DMS153 treated with DMSO at 0.1 percent for 48 hours (cell line): ENCODE data around the gene TMIGD2.
"Not testable (repeated sequence)": the region's sequence is repeated elsewhere in the genome, so short reads cannot be mapped to it uniquely, and the experiment has no call there.

Source experiments
- DNase-seq: peaks from one replicate; lab custom pipeline; 2025; ENCODE audit not compliant: unreplicated experiment; lab: John Stamatoyannopoulos, UW

The TMIGD2 gene

DNA sequence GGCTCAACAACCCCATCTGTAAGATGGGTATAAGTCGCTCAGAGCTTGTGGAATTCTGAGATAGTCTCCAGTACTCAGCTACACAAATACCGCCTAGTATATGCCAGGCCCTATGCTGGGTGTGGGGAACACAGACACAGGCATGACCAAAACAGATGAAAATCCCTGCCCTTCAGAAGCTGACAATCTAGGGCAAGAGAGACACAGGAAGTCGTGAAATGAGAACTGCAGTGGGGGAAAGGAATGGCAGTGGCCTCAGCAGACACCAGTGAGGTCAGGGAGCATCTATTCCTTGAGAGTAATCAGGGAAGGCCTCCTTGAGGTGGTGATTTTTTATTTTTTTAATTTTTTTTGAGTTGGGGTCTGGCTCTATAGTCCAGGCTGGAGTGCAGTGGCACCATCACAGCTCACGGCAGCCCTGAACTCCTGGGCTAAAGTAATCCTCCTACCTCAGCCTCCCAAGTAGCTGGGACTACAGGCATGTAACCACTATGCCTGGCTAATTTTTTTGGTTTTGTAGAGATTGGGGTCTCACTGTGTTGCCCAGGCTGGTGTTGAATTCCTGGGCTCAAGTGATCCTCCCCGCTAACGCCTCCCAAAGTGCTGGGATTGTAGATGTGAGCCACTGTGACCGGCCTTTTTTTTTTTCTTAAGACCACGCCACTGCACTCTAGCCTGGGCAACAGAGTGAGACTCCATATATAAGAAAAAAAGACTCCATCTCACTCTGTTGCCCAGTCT lies 3.2 kb downstream of the TMIGD2 start:
- no peak for DNase-seq

DNA sequence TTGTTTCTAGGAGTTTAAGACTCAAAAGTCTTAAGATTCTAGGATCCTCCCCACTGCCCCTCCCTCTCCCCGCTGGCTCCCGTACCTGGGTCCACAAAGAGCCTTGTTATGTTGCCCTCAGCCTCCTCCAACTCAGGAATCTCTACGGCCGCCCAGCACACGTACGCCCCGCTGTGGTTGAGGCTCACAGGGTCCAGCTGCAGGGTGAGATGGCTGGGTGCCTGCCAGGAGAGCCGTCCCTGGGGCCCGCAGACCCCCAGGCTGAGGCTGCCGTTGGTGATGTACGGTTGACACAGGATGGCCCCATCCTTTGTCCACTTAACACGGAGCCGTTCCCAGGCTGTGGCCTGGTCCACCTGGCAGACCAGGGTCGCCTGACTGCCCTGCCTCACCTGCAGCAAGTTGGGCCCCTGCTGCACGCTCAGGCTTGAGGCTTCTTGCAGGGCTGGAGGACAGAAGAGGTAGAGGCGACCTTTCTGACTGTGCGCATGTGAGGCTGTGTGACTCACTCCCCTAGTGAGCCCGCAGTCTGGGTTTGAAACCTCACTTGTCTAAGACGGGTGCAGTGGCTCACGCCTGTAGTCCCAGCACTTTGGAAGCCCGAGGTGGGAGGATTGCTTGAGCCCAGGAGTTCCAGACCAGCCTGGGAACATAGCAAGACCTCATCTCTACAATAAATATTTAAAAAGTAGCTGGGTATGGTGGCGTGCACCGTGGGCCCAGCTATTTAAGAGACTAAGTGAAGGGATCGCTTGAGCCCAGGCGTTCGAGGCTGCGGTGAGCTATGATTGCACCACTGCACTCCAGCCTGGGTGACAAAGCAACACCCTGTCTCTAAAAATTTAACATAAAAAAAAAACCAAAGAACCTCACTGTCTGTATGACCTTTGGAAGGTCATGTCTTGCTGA lies 4.0 kb downstream of the TMIGD2 start:
- no peak for DNase-seq

- DNase-seq = no peak
Observed at GRCh38 chr19:4295972-4296771, 6.0 kb downstream of the TMIGD2 start.

GRCh38 chr19:4294389-4294788 lies 7.8 kb downstream of the TMIGD2 start:
- no peak for DNase-seq

DNA sequence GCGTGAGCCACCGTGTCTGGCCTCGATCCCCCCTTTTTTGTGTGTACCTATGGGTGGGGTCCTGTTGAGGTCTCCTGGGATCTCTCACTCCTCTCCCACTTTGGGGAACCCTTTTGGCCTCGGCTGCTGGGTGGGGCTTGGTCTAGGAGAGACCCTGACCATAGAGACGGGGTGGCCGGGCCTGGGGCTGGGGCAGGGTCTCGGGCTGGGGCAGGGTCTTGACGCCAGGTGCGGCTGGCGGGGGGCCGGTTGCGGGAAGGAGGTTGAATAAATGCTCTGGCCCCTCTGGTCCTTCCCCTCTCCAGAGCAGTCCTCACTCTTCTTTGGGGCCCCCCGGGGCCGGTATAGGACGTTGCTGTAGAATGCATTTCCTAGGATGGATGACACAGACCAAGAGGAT lies 9.7 kb downstream of the TMIGD2 start:
- DNase-seq = no peak

- DNase-seq = no peak
Observed at GRCh38 chr19:4291184-4291732, 10.9 kb downstream of the TMIGD2 start.

DNA sequence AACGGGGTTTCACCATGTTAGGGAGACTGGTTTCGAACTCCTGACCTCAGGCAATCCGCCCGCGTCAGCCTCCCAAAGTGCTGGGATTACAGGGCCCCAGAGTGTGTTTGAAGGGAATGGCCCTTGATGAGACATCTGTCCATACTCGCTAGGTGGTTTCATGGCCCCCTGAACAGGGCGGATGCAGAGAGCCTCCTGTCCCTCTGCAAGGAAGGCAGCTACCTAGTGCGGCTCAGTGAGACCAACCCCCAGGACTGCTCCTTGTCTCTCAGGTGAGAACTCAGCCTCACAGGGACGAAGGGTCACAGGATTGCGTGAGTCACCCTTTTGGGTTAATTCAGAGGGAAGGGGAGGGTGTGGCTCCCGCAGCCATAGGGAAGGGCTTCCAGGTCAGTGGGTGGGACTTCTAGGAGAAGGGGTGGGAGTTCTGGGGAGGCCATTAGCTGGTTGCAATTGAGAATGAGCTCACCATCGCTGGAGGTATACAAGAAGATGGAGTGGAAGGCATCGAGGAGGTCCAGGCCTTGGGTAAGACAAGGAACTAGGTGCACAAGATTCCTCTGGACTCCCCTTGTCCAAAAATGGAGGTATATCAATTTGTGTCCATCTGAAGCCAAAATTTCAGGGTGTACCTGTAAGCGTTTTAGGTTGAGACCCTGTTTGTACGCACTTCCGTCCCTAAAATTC lies 14.0 kb downstream of the TMIGD2 start:
- DNase-seq = no peak

DNA sequence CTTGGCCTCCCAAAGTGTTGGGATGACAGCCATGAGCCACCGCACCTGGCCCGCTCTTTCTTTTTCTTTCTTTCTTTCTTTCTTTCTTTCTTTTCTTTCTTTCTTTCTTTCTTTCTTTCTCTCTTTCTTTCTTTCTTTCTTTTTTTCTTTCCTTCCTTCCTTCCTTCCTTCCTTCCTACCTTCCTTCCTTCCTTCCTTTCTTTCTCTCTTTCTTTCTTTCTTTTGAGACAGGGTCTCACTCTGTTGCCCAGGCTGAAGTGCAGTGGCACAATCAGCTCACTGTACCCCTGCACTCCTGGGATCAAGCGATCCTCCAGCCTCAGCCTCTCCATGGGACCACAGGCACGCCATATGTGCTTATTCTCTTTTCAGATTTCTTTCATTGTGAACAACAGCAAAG lies 16.0 kb downstream of the TMIGD2 start:
- DNase-seq = not testable (repeated sequence)

DNA sequence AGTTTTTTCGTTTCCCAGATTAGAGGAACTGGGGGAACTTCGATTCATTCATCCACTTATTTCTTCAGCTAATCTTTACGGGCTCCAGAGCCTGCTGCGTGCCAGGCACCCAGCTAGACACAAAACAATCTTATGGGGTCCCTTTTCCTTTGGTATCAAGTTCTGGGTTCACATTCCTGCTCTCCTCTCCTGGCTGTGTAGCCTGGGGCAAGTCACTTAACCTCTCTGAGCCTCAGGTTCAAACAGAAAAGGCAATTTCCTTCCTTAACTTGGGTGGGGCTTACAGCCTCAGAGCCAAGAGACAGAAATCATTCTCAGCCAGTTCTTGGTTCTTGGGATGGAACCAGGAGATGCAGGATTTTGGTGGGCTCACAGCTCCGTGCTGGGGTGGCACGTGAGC lies 17.2 kb downstream of the TMIGD2 start:
- DNase-seq = no peak

DNA sequence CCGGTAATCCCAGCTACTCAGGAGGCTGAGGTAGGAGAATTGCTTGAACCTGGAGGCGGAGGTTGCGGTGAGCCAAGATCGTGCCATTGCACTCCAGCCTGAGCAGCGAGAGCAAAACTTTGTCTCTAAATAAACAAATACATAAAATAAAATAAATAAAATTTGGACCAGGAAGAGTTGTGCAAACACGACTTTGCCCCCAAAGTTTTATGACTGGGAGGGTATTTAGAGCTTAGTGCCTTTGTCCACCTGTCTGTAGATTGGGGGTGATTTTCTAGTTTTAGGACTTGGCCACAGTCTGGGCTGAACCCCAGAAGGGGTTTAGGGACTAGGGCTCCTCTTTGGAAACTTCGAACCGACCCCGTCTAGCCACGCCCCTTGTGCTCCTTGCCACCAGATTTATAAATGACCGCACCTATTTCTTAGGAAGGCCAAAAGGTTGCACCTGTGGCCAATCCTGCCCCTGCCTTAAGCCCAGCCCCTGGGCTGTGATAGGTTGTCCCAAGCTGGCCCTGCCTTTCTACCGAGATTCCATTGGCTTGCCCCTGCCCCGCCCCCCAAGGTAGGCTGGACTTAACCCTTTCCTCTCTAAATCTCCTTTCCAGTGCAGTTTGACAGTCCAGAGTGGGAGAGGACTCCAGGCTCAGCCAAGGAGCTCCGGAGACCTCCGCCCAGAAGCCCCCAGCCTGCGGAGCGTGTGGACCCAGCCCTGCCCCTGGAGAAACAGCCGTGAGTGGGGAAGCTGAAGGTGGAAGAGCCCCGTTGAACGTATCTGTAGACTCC lies 17.8 kb downstream of the TMIGD2 start:
- DNase-seq = no peak

DNA sequence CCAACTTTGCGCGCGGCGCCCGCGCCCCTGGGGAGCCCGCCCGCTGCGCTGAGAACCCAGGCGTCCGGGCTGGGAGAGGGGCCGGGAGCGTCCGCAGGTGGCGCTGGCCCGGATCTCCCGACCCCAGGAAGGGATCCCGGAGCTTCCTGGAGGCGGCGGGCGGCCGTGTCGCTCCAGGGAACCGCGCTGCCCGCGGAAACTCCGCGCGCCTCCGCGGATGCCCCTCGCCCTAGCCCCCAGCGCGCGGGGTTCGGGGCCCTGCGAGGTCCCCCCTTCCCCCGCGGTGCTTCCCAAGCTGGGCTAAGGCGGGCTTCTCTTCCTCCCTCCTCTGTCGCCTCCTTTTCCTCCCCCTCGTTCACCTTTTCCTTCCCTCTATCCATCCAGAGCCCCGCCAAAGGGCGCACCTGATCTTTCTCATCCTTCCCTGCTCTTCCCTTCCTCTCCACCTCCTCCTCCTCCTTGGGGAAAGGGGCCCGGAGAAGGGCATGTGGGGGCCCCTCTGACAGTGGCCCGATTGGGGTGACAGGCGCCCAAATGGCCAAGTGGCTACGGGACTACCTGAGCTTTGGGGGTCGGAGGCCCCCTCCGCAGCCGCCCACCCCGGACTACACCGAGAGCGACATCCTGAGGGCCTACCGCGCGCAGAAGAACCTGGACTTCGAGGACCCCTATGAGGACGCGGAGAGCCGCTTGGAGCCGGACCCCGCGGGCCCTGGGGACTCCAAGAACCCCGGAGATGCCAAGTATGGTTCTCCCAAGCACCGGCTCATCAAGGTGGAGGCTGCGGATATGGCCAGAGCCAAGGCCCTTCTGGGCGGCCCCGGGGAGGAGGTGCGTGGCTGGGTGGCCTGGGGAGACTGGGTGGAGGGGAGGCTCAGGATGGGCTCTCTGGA lies 22.4 kb downstream of the TMIGD2 start:
- no peak for DNase-seq

DNA sequence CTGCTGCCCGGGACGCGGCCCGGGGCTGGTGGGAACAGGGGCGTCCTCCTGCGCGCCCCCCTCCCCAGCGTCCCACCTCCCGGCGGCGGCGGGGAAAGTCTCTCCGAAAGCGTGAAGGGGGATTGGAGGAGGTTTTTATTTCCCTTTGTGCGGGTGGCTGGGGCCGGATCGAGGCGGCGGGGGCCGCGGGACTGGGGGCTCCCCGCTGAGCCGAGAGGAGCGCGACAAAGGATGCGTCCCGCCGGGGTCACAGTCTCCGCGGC lies 23.0 kb downstream of the TMIGD2 start:
- no peak for DNase-seq

DNA sequence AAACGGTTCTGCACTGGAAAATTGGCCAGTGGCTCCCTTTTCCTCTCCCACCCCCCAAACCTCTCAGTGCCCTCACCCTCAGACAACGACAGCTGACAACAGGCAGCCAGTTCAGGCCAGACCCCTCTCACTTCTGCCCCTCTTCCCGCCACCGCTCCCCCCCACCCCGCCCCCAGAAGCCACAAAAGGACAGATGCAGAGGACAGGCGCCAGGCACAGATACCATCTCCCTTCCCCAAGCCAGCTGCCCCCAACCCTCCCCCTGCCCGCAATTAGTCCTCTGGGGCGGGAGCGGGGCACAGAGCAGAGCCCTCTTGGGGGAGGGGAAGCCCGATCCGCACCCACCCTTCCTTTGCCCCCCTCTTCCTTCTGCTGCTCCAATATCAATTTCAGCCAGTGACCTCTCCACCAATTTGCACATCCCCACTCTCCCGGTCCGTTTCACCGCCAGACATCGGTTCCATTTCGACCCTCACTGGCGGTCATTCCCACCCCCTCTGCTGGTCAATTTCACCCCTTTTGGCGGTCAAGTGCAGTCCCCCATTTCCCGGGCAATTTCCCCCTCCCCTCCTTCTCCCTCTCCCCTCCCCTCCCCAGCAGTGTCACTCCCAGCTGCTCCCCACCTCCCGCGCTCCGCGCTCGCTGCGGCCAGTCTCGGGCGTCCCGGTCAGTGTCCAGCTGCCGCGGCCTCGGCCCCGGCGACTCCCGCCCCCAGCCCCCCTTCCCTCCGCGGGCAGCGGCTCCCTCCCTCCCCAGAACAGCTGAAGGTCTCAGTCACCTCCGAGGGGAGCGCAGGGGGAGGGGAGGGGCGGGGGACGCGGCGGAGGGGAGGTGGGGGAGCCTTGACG lies 23.5 kb downstream of the TMIGD2 start, which contains the start of gene SHD:
SHD (plus strand) TSS at position 848 of the 848 bp plus-strand sequence. CDS start 798 bp downstream, outside the sequence.
- no peak for DNase-seq

DNA sequence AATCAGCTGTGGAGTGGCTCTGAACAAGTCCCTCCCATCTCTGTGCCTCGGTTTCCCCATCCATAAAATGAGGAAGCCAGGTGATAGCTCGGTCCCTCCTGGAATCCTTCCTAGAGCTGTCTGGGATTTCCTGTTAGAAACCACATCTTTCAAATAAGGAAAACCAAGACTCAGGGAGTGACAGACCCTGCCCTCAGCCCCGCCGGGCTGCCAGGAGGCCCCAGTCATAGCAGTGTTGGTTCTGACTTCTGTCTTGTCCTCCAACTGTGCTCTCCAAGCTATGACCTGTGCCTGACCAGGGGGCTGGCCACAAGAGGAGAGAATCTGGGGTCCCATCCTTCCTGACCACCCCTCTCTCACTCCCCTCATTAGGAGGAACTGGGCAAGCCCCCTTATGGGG lies 24.2 kb downstream of the TMIGD2 start:
- DNase-seq = no peak

DNA sequence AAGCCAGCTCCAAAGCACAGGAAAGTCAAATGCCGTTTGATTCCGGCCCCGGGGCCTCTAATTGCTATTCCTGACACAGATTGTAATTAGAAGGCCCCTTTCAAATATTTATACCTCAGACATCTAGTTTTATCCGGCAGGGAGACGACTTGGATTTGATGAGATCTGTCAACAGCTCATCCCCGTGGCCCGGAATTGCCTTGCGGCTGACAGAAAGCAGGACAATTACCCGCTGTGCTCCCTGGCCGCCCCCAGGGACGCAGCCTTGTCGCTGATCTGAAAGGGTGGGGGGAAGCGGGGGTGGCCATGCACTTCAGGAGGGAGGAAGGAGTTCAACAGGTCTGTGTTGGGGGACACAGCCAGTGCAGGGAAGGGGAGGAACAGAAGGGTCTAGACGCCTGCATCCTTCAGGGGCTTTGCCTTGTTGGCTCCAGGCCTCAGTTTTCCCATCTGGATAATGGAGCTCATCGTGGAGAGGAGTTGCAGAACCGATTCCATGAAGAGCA lies 24.9 kb downstream of the TMIGD2 start:
- no peak for DNase-seq

DNA sequence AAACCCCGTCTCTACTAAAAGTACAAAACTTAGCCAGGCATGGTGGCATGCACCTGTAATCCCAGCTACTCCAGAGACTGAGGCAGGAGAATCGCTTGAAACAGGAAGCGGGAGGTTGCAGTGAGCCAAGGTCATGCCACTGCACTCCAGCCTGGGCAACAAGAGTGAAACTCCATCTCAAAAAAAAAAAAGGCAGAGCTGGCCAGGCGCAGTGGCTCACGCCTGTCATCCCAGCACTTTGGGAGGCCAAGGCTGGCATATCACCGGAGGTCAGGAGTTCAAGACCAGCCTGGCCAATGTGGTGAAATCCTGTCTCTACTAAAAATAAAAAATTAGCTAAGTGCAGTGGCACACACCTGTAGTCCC lies 27.9 kb downstream of the TMIGD2 start:
- not testable (repeated sequence) for DNase-seq

DNA sequence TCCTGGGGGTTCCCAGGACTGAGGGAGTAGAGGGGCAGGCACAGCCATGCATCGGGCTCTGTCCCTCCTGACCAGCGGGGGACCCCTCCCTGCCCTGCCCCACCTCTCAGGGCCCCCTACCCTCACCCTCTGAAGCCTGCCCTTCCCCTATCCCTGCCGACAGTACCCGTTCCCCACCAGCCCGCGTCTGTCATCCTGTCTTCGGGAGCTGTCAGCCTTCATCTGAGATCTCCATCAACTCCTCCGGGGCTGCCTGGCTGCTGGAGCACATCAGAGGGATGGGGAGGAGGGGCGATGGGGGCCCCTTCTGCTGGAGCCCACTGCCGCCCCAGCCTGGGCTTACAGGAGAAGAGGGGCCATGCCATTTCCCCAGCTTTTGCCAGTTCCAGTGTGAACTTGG lies 29.3 kb downstream of the TMIGD2 start:
- DNase-seq = no peak
